HUDEP-2 (cell line): ENCODE results near the gene FAM135A.
"Not testable (repeated sequence)": the region's sequence is repeated elsewhere in the genome, so short reads cannot be mapped to it uniquely, and the experiment has no call there.

Experiments
- DNase-seq, 76 experiments: peaks; one replicate each; lab custom pipeline; 2025; ENCODE audit not compliant: unreplicated experiment in 76 of 76; lab: John Stamatoyannopoulos, UW

Gene FAM135A

DNA sequence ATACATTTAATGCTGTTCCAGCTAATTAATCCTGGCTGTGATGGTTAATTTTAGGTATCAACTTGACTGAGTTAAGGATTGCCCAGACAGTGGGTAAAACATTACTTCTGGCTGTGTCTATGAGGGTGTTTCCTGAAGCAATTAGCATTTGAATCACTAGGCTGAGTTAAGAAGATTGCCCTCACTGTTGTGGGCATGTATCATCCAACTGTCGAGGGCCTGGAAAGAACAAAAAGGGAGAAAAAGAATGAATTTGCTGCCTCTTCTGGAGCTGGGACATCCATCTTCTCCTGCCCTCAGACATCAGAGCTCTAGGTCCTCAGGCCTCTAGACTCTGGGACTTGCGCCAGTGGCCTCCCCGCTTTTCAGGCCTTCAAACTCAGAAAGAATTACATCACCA is 187.7 kb downstream of the FAM135A start:
- DNase-seq = no peak

DNA sequence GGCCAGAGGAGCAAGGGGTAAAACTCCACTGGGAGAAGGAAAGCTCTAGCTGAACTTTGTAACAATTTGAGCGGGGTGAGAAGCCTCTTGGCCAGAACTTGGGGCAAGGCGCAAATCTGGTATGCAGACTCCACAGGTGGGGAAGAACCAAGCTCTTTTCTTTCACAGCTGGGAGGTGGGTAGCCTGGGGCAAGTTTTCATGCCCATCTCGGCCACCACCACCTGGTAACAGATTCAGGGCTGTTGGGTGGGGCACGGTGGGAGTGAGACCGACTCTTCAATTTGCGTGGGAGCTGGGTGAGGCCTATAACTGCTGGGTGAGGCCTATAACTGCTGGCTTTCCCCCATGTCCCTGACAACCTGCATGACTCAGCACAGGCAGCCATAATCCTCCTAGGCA is 190.9 kb downstream of the FAM135A start:
- peak in 9 of 76 experiments; percentile 9 to 52 (median 27) for DNase-seq

DNA sequence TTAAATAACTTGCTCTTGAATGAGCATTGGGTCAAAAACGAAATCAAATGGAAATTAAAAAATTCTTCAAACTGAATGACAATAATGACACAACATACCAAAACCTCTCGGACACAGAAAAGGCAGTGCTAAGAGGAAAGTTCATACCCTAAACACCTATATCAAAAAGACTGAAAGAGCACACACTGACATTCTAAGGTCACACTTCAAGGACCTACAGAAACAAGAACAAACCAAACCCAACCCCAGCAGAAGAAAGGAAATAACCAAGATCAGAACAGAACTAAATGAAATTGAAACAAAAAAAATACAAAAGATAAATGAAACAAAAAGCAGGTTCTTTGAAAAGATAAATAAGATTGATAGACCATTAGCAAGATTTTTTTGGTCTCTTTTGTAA is 194.1 kb downstream of the FAM135A start:
- not testable (repeated sequence) for DNase-seq

DNA sequence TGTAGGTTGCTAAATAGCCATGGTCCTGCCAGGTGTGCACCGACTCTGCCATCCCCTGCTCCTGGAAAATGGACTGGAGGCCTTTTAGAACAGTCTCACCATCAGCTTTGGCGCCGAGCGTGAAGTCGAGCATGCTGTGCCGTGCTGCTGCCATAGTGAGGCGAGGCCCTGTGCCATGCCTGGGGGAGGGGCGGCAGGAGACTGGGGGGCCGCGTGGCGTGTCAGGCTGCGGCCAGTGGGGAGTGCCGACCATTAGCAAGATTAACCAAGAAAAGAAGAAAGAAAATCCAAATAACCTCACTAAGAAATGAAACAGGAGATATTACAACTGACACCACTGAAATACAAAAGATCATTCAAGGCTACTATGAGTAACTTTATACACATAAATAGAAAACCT is 195.9 kb downstream of the FAM135A start:
- not testable (repeated sequence) for DNase-seq
